T-helper 9 cell (primary cell): ENCODE measurements around the gene MCAT.

Experiments used
- DNase-seq: peaks from one replicate; pipeline ENCODE4 v3.0.0-alpha.2; 2020

Gene MCAT

DNA sequence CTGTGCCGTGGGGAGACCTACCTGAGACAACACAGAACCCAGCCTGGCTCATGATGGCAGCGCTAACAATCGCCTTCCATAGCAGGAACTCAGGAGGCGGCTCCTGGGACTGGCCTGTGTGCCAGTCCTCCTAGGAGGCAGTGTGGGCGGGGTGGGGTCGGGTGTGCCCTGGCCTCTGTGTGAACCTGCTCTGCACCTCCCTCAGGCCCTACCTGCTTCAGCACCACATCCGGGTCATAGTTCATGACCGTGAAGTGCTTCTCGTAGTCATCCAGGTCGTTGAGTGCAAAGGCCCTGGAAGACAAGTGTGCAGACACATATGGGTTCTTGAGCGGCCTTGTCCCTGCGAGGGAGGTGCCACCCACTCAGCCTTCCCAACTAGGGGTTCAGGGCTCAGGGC, 28.4 kb upstream of the MCAT start:
- DNase-seq, result no peak

GRCh38 chr22:43171019-43171491, 27.9 kb upstream of the MCAT start:
- no peak for DNase-seq

DNA sequence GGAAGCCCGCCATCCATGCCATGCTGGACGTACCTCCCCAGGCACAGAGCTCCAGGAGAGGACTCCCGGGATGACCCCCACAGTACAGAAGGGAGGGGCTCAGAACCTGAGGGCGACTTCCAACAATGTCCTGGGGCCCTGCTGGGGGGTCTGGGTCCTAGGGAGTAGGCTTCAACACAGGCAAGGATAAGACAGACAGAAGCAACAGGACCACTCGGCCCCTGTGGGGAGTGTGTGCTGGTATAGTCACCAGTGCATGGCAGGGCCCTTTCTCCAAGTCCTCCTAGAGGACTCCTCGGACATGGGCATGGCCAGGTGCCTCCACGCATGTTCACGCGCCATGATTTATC, 26.9 kb upstream of the MCAT start:
- DNase-seq, result no peak

- no peak for DNase-seq
Observed at GRCh38 chr22:43169310-43170130, 26.3 kb upstream of the MCAT start.

- DNase-seq, result no peak
Observed at GRCh38 chr22:43168471-43169309, 25.5 kb upstream of the MCAT start.

DNA sequence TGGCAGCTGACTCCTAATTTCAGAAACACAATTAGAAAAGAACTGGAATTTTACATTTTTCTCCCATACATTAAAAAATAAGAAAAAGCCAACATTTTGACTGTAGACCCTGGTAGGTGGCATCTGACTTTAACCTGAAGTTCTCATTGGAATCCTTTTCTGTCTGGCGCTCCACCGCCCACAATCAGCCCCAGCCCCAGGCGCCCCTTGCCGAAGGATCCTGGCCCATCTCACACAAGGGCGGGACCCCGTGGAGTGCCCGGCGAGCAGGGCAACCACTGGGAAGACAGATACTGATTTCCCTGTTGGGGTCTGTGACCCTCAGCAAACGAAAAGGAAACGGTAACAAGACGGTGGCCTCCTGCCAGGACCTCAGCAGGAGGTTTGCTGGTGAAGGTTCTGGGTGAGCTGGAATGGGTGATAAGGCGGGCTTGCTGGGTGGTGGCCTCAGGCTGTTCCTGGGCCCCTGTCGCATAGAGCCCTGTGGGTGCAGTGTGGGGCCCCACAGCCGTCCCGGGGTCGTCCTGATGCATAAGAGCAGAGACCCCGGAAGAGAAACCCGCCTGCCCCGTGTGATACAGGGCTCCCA, 23.9 kb upstream of the MCAT start:
- DNase-seq, result no peak

- no peak for DNase-seq
Observed at GRCh38 chr22:43166132-43166930, 23.1 kb upstream of the MCAT start.

DNA sequence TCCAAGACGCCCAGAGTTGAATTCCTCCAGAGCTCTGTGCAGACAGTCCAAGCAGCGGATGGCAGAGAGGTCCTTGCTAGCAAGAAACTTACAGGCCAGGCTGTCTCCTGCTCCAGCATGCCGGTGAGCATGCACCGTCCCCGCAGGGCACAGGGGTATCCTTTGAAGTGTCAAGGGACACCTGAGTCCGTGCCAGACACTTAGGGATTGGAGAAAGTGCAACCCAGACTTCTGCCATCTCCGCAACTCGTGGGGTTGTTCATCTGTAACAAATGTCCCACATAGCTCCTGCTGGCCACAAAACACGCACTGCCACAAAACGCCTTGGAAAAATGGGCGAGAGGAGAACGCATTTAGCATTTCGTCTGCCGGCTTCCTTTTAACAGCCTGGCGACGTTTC, 21.4 kb upstream of the MCAT start:
- DNase-seq, result no peak

DNA sequence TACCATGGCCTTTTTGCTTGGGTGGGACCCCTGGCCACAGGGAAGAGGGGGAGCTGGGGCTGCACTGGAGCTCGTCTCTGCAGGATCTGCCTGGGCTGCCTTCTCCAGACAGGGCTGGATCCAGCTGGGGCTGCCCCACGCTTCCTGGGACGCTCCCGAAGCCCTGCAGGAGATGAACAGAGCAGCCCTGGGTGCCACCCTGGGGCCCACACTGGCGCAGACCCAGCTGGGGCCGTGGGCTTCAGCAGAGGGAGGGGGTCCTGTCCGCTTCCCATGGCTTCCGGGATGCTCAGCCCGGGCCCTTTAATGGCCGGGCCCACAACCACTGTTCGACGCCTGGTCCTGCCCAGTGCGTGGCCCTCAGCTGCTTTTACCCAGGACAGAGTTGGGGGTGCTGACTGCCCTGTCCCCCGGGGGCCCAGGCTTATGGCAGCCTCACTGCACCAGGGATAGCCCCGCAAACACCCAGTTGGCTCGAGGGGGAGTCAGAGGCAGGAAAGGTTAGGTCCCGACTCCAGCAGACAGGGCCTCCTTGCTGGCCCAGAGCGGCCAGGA, 20.1 kb upstream of the MCAT start:
- DNase-seq, result no peak

DNA sequence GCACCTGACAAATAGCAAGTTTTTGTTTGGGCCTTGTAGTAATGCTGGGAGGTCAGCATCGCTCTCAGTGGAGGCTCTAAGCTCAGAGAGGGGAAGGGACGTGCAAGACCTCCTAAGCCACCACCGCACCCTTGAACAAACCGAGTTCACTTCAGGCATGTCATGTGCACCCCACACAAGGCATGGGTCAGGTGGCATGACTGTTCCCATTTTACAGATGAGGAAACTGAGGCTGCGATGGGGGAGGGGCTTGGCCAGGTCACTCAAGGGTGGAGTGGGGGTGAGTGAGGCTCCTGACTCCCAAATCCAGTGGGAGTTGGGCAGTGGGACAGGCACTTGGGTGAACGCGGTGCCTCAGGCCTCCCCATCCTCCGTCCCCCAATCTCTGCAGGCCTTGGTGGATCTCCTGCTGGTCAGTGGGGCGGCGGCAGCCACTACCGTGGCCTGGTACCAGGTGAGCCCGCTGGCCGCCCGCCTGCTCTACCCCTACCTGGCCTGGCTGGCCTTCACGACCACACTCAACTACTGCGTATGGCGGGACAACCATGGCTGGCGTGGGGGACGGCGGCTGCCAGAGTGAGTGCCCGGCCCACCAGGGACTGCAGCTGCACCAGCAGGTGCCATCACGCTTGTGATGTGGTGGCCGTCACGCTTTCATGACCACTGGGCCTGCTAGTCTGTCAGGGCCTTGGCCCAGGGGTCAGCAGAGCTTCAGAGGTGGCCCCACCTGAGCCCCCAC, 19.4 kb upstream of the MCAT start:
- DNase-seq, result no peak

- DNase-seq, result no peak
Observed at GRCh38 chr22:43160497-43161126, 17.4 kb upstream of the MCAT start.

- DNase-seq, result no peak
Observed at GRCh38 chr22:43159484-43160178, 16.4 kb upstream of the MCAT start.

GRCh38 chr22:43158778-43159483, 15.7 kb upstream of the MCAT start:
- no peak for DNase-seq

- no peak for DNase-seq
Observed at GRCh38 chr22:43157874-43158546, 14.8 kb upstream of the MCAT start.

DNA sequence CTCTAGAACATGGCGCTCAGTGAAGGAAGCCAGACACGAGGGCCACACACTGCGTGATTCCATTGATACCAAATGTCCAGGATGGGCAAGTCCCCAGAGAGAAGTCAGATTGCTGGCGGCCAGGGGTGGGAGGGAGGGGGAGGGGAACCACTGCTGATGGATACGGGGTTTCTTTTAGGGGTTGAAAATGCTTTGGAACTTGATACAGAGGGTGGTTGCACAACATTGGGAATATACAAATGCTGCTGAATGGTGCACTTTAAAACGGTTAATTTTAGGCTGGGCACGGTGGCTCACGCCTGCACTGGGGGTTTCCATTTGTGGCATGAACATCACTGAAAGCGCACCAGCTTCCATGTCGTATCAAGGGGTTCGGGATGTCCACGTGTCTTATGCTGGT, 13.2 kb upstream of the MCAT start:
- DNase-seq, result no peak

DNA sequence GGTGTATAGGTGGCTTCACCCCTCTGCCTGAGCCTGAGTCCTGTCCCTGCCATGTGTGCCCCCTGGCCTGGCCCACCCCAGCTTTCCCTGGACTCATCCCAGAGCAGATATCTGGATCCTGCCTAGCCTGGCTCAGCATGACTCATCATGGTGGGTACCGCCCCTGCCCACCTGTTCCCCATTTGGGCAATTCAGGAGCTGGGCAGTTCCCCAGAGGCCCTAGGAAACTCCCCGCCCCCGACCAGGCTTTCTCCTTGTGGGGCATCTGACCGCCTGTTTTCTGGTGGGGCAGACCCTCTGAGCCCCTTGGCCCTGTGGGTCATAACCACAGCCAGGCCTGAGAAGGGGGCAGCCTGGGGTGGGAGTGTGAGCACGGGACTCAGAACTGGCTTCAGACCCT, 12.6 kb upstream of the MCAT start:
- no peak for DNase-seq

- no peak for DNase-seq
Observed at GRCh38 chr22:43154887-43155536, 11.8 kb upstream of the MCAT start.

- no peak for DNase-seq
Observed at GRCh38 chr22:43153899-43154298, 10.7 kb upstream of the MCAT start.
